Osteoblast (primary cell): ENCODE measurements around the gene ZNF444. TPM values are rescaled to one million over a fixed set of nuclear protein-coding genes. Genes with fewer than 3 reads are reported as not detected.
A peak's percentile ranks its signal among the peaks of the same experiment; 100 is the strongest.

Source experiments
- DNase-seq: peaks from one replicate; pipeline ENCODE4 v3.0.0; 2011; ENCODE audit warnings: low spot score, mixed read lengths; ENCODE audit not compliant: insufficient read length; ENCODE audit errors: missing footprints
- H2AFZ ChIP-seq: 2 replicates; pipeline ENCODE4 v1.6.0; 2011; ENCODE audit warnings: mild to moderate bottlenecking, low read length
- H3K27ac ChIP-seq: 2 replicates; pipeline ENCODE4 v1.5.1; 2011; ENCODE audit warnings: mild to moderate bottlenecking, low read depth, low read length, moderate library complexity
- H3K27me3 ChIP-seq: 2 replicates; pipeline ENCODE4 v1.6.0; 2012; ENCODE audit warnings: mild to moderate bottlenecking, control low read depth, inconsistent platforms, low read length, moderate library complexity; ENCODE audit not compliant: insufficient read depth
- H3K36me3 ChIP-seq: 2 replicates; pipeline ENCODE4 v1.5.1; 2011; ENCODE audit warnings: mild to moderate bottlenecking, low read length, control low read depth, moderate library complexity; ENCODE audit not compliant: insufficient read depth
- H3K4me1 ChIP-seq: 2 replicates; pipeline ENCODE4 v1.5.1; 2011; ENCODE audit warnings: mild to moderate bottlenecking, low read length, control low read depth, moderate library complexity; ENCODE audit not compliant: insufficient read depth
- H3K4me2 ChIP-seq: 2 replicates; pipeline ENCODE4 v1.6.0; 2011; ENCODE audit warnings: mild to moderate bottlenecking, low read length; ENCODE audit not compliant: insufficient read depth
- H3K4me3 ChIP-seq: fragments of 200-600 bp; sonication (generic); 3 replicates; pipeline ENCODE4 v1.5.1; 2012; ENCODE audit warnings: mild to moderate bottlenecking, low read length, inconsistent platforms; ENCODE audit not compliant: insufficient read depth
- H3K79me2 ChIP-seq: 2 replicates; pipeline ENCODE4 v1.6.0; 2012; ENCODE audit warnings: mild to moderate bottlenecking, low read length, control low read depth, inconsistent platforms; ENCODE audit not compliant: insufficient read depth
- H3K9me3 ChIP-seq: 2 replicates; pipeline ENCODE4 v1.5.1; 2011; ENCODE audit warnings: low read depth, low read length, control low read depth
- H4K20me1 ChIP-seq: 2 replicates; pipeline ENCODE4 v1.6.0; 2012; ENCODE audit warnings: mild to moderate bottlenecking, low read length, control low read depth; ENCODE audit not compliant: insufficient read depth
- CTCF ChIP-seq: IDR thresholded peaks from 2 replicates; pipeline ENCODE4 v1.5.1; 2011; ENCODE audit warnings: mild to moderate bottlenecking, low read depth, low read length, moderate library complexity; ENCODE audit errors: extremely low read depth
- total RNA-seq: library from RNA; depleted of rRNA; stranded (reverse); fragments of >200 nt; gene quantifications from 2 replicates; pipeline ENCODE4 v1.2.3, GENCODE V29; 2012

Gene ZNF444
- total RNA-seq, 1 donor = 16.6 TPM

- Histone ChIP-seq H3K4me3 (peak within 1 kb of the TSS; percentile 87), H3K79me2 (peaks cover 40% of the 10 kb centered on the region), H3K27ac (peak within 1 kb of the TSS; percentile 80)
Observed at GRCh38 chr19:56121180-56122167, 19.6 kb upstream of the ZNF444 start, which contains the start of gene ZNF787. ZNF787 (minus strand) TSS chr19:56121295; CDS start chr19:56103217, 18,078 bp downstream.

GRCh38 chr19:56123266-56123891 lies 17.7 kb upstream of the ZNF444 start:
- Histone ChIP-seq H3K27ac (no peak overlapping the region), H2AFZ (peak overlapping the region; percentile 72), H4K20me1 (peaks cover 18% of the 10 kb centered on the region), H3K4me1 (peaks cover 17% of the 10 kb centered on the region), H3K79me2 (peaks cover 21% of the 10 kb centered on the region), H3K27me3 (no peaks in the 10 kb centered on the region), H3K9me3 (no peaks in the 10 kb centered on the region), H3K4me3 (no peak overlapping the region), H3K36me3 (peaks cover 3% of the 10 kb centered on the region), H3K4me2 (no peak overlapping the region)
- TF ChIP-seq CTCF = no peak
- DNase-seq = no peak

More at GRCh38 chr19:56121180-56122167, 19.6 kb upstream of the ZNF444 start, which contains the start of gene ZNF787:
- peak within 1 kb of the TSS; percentile 79 for H3K4me2 ChIP-seq
- TF ChIP-seq CTCF = no peak
- peaks cover 3% of the 10 kb centered on the region for H3K36me3 ChIP-seq
- H3K4me1 ChIP-seq = peaks cover 17% of the 10 kb centered on the region
- H3K9me3 ChIP-seq = no peaks in the 10 kb centered on the region
- peak; percentile 100 for DNase-seq
- H4K20me1 ChIP-seq = peaks cover 36% of the 10 kb centered on the region
- H2AFZ ChIP-seq = peak within 1 kb of the TSS; percentile 83
- H3K27me3 ChIP-seq = no peaks in the 10 kb centered on the region

GRCh38 chr19:56124578-56124977 lies 16.5 kb upstream of the ZNF444 start:
- peaks cover 6% of the 10 kb centered on the region for H4K20me1 ChIP-seq
- peaks cover 9% of the 10 kb centered on the region for H3K79me2 ChIP-seq
- H3K36me3 ChIP-seq = no peaks in the 10 kb centered on the region
- H3K27me3 ChIP-seq = no peaks in the 10 kb centered on the region
- no peaks in the 10 kb centered on the region for H3K9me3 ChIP-seq
- no peak for DNase-seq
- H3K4me1 ChIP-seq = peaks cover 9% of the 10 kb centered on the region
- H3K4me2 ChIP-seq = no peak overlapping the region
- no peak overlapping the region for H3K27ac ChIP-seq
- no peak for TF ChIP-seq CTCF
- no peak overlapping the region for H2AFZ ChIP-seq
- no peak overlapping the region for H3K4me3 ChIP-seq
